Tibial nerve (tissue), 3 donors: ENCODE results near the gene USP13.

Source experiments
- CTCF ChIP-seq, 5 experiments: fragments of 200-600 bp in 3 of 5; fragments of 450-650 bp in 2 of 5; sonication (generic) in 3 of 5; IDR thresholded peaks; one replicate each; pipeline ENCODE4 v1.5.1; 2016 to 2019; ENCODE audit warnings: antibody characterized with exemption in 5 of 5, mild to moderate bottlenecking in 3 of 5, moderate library complexity in 2 of 5
- POLR2A ChIP-seq, 2 donors: fragments of 450-650 bp; IDR thresholded peaks; one replicate each; pipeline ENCODE4 v1.6.1; 2017; ENCODE audit warnings: antibody characterized with exemption in 2 of 2, mild to moderate bottlenecking in 2 of 2, moderate library complexity in 2 of 2

- no peak for TF ChIP-seq CTCF (IDR thresholded peaks at IDR 0.05)
- TF ChIP-seq POLR2A (IDR thresholded peaks at IDR 0.05), result no peak
Measured at GRCh38 chr3:179622023-179622422, 30.8 kb upstream of the USP13 start.
